ENCODE measurements around the gene BCL2A1. TPM values are rescaled to one million over a fixed set of nuclear protein-coding genes. Genes with fewer than 3 reads are reported as not detected.
A peak's percentile ranks its signal among the peaks of the same experiment; 100 is the strongest.

The BCL2A1 gene
- total RNA-seq (2012; rRNA removed) (2.5 and 4.5 TPM in 2 replicates), polyA plus RNA-seq (2012; rRNA removed) (2.2 and 2.3 TPM in 2 replicates), Bru-seq, nascent RNA (percentile 20 among the genes with signal in this experiment), BruChase-seq, experiment 1, labeled RNA remaining after a 6-hour chase (percentile 4 among the genes with signal in this experiment), BruChase-seq, experiment 2, labeled RNA remaining after a 2-hour chase (not detected)
- 0.52 and 1.1 TPM in 2 replicates for polyA plus RNA-seq (2012; cell fraction: cytosol; rRNA removed)
- polyA plus RNA-seq (2012; cell fraction: nucleus; rRNA removed; ENCODE audit: low replicate concordance): 0.24 and 0.91 TPM in 2 replicates
- long read RNA-seq: 0 reads

- H3K4me3 ChIP-seq (ENCODE audit: insufficient read depth, low read depth, low read length): peak within 1 kb of the TSS; percentile 0; the same call in 1 of the 2 replicates
- ChIA-PET POLR2A (ENCODE audit: unreplicated experiment) (interaction anchor here (0.6 kb wide), 1 partner anchor 378 kb away, joined by 7 read pairs; no protein-coding TSS in a partner anchor), CTCF (no interaction called here)
- H3K14ac ChIP-seq (replicated peaks; ENCODE audit: low read depth, low read length): peak within 1 kb of the TSS; percentile 1; the same call in 1 of the 2 replicates
- no peaks in the 10 kb centered on the region for H3K27me3 ChIP-seq (ENCODE audit: control insufficient read depth, insufficient read depth, low read length)
- H2BK15ac ChIP-seq (ENCODE audit: low read depth, low read length): 0 out of 3 replicates have a peak within 1 kb of the TSS, but pooled peaks have one; percentile 6
- peak within 1 kb of the TSS; percentile 27 for H2AFZ ChIP-seq (replicated peaks; ENCODE audit: low read length, poor library complexity)
- no peak within 1 kb of the TSS for H4K91ac ChIP-seq (ENCODE audit: insufficient read depth, low read depth, low read length)
- dilution Hi-C loops (cut with HindIII; ENCODE audit: low sequenced_read_pairs, unreplicated experiment): no loop called here
- no peaks in the 10 kb centered on the region for H3K9me1 ChIP-seq (ENCODE audit: insufficient read depth, low read length)
- no peak within 1 kb of the TSS for H4K5ac ChIP-seq (ENCODE audit: low read depth, low read length)
- peak within 1 kb of the TSS; percentile 21 for H2BK5ac ChIP-seq (ENCODE audit: low read depth, low read length, poor library complexity, severe bottlenecking)
- DNase-seq (peak; percentile 96), ATAC-seq (ENCODE audit: low read depth) (peak; percentile 88)
- no peak within 1 kb of the TSS for H3K27ac ChIP-seq (ENCODE audit: insufficient read depth, low read length)
- no peaks in the 10 kb centered on the region for H3K36me3 ChIP-seq (ENCODE audit: control insufficient read depth, insufficient read depth, low read length)
- intact Hi-C loops (cut with micrococcal nuclease): no loop called here
- H2AK9ac ChIP-seq (replicated peaks; ENCODE audit: low read depth, low read length, poor library complexity): no peak within 1 kb of the TSS
- peak within 1 kb of the TSS; percentile 76 for H3K4me2 ChIP-seq (ENCODE audit: low read depth, low read length)
- H3K9me3 ChIP-seq (ENCODE audit: control insufficient read depth, insufficient read depth, low read length): no peaks in the 10 kb centered on the region
- no peak within 1 kb of the TSS for H3K56ac ChIP-seq (ENCODE audit: extremely low read depth, insufficient read depth, low read length)
- H2AK5ac ChIP-seq (ENCODE audit: low read depth, low read length): no peak within 1 kb of the TSS
- H3K18ac ChIP-seq (ENCODE audit: low read depth, low read length): peak within 1 kb of the TSS; percentile 10; the same call in 1 of the 2 replicates
- no peaks in the 10 kb centered on the region for H4K20me1 ChIP-seq (ENCODE audit: insufficient read depth, low read length)
- in situ Hi-C loops (cut with MboI; ENCODE audit: low sequenced_read_pairs): no loop called here
- no peaks in the 10 kb centered on the region for H3K79me1 ChIP-seq (ENCODE audit: low read depth in 1 of 2, low read length in 2 of 2)
- no TSS peak for BruUV-seq (replicated peaks)
- WGBS, 2 experiments (ENCODE audit: extremely low coverage in 2 of 2, insufficient read length in 1 of 2): 44% methylated on average over 3 of the region's 11 CpGs; no CpG with 5 or more reads in 1 of the 2 experiments
- 0 out of 2 replicates have a peak within 1 kb of the TSS, but pooled peaks have one; percentile 18 for H2BK20ac ChIP-seq (ENCODE audit: low read depth, low read length)
- H3K9ac ChIP-seq (ENCODE audit: low read depth, low read length): no peak within 1 kb of the TSS
- no peak within 1 kb of the TSS for H3K23ac ChIP-seq (ENCODE audit: low read depth, low read length)
- no peak within 1 kb of the TSS for H2BK120ac ChIP-seq (ENCODE audit: low read depth, low read length)
- peaks cover 4% of the 10 kb centered on the region for H3K4me1 ChIP-seq (ENCODE audit: control insufficient read depth, insufficient read depth, low read length)
- no peak within 1 kb of the TSS; the same call in 1 of the 2 replicates for H3K4ac ChIP-seq (ENCODE audit: low read depth, low read length)
- H4K8ac ChIP-seq (ENCODE audit: low read depth in 2 of 2, low read length in 2 of 2): 0 out of 4 replicates have a peak within 1 kb of the TSS, but pooled peaks of 1 of the 2 experiments have one; percentile 30
- TF ChIP-seq MXI1 (IDR thresholded peaks at IDR 0.05; ENCODE audit: borderline replicate concordance, low read depth, low read length) (0 out of 2 replicates have a peak, but pooled peaks have one; percentile 30), ELK1 (IDR thresholded peaks at IDR 0.05; ENCODE audit: borderline replicate concordance, low read depth, low read length) (no peak), FOS (IDR thresholded peaks at IDR 0.05; ENCODE audit: low read depth, low read length) (peak; percentile 75), POLR2A (IDR thresholded peaks at IDR 0.05; ENCODE audit: low read depth, low read length) (no peak), SMC3 (IDR thresholded peaks at IDR 0.05; ENCODE audit: low read depth, low read length) (no peak), CHD1 (IDR thresholded peaks at IDR 0.05; ENCODE audit: low read depth, low read length) (no peak), RAD21 (IDR thresholded peaks at IDR 0.05; ENCODE audit: low read length) (no peak), MAZ (IDR thresholded peaks at IDR 0.05; ENCODE audit: borderline replicate concordance, low read depth, low read length) (no peak), USF2 (IDR thresholded peaks at IDR 0.05; ENCODE audit: low read depth, low read length) (no peak), MAFK (IDR thresholded peaks at IDR 0.05; ENCODE audit: low read depth, low read length) (peak; percentile 46; the same call in 1 of the 2 replicates), RCOR1 (IDR thresholded peaks at IDR 0.05; ENCODE audit: insufficient replicate concordance, low read length) (peak; percentile 54), NFE2L2 (IDR thresholded peaks at IDR 0.05; ENCODE audit: low read depth, low read length) (peak; percentile 30; the same call in 1 of the 2 replicates), BHLHE40 (IDR thresholded peaks at IDR 0.05; ENCODE audit: low read depth, low read length) (no peak), RFX5 (IDR thresholded peaks at IDR 0.05; ENCODE audit: low read depth, low read length) (no peak)
Measured at GRCh38 chr15:79970624-79971434, at the start of gene BCL2A1. Gene BCL2A1 (minus strand): TSS chr15:79971196. CDS start chr15:79971119, 77 bp downstream.

Data from IMR-90 (cell line).